Transverse colon (tissue), 4 donors: ENCODE data around the gene GSDMA.

ENCODE experiments used
- EP300 ChIP-seq: sonication (generic); formaldehyde crosslinking; IDR thresholded peaks from one replicate; pipeline ENCODE4 v1.6.1; 2017; ENCODE audit warnings: antibody characterized with exemption, low read depth
- POLR2A ChIP-seq: fragments of 450-650 bp; IDR thresholded peaks from one replicate; pipeline ENCODE4 v1.6.1; 2016; ENCODE audit warnings: antibody characterized with exemption, mild to moderate bottlenecking, moderate library complexity
- POLR2AphosphoS5 ChIP-seq, 3 donors: sonication (generic); formaldehyde crosslinking; IDR thresholded peaks; one replicate each; pipeline ENCODE4 v1.6.1; 2016; ENCODE audit warnings: antibody characterized with exemption in 3 of 3
- TF ChIP-seq, protein P1 (sequence below), 5 experiments: fragments of 200-600 bp in 3 of 5; fragments of 450-650 bp in 2 of 5; sonication (generic) in 3 of 5; IDR thresholded peaks; 1 replicate in 2 of 5; 2 replicates in 3 of 5; pipeline ENCODE4 v1.5.1; 2016 to 2017; ENCODE audit warnings: antibody characterized with exemption in 5 of 5, inconsistent platforms in 3 of 5, mild to moderate bottlenecking in 2 of 5, moderate library complexity in 1 of 5

DNA sequence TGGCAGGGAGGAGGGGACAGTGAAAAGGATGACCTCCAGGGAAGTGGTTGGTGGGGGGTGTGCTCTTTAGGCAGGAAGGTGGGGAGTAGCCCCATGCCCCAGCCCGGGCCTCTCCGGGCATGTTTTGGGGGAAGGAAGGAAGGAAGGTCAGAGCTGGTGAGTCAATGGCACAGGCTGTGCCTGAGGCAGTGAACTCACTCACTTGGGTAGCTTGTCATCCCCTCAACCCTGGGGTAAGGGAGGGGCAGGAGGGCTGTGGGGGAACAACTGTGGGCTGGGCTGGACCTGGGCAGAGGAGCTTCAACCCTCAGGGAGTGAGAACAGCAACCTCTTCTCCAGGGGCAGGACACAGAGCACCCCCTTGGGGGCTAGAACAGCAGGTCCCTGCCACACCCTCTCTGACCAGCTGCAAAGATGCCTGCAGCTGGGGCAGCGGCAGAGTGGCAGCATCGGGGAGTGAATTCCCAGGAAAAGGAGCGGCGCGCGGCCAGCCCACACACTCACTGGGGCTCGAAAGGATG lies 58.7 kb downstream of the GSDMA start:
- TF ChIP-seq, protein P1, sequence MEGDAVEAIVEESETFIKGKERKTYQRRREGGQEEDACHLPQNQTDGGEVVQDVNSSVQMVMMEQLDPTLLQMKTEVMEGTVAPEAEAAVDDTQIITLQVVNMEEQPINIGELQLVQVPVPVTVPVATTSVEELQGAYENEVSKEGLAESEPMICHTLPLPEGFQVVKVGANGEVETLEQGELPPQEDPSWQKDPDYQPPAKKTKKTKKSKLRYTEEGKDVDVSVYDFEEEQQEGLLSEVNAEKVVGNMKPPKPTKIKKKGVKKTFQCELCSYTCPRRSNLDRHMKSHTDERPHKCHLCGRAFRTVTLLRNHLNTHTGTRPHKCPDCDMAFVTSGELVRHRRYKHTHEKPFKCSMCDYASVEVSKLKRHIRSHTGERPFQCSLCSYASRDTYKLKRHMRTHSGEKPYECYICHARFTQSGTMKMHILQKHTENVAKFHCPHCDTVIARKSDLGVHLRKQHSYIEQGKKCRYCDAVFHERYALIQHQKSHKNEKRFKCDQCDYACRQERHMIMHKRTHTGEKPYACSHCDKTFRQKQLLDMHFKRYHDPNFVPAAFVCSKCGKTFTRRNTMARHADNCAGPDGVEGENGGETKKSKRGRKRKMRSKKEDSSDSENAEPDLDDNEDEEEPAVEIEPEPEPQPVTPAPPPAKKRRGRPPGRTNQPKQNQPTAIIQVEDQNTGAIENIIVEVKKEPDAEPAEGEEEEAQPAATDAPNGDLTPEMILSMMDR (IDR thresholded peaks at IDR 0.05), result no peak
- TF ChIP-seq POLR2A (no peak), POLR2AphosphoS5 (IDR thresholded peaks at IDR 0.05) (no peak), EP300 (no peak)
